ENCODE measurements around the gene HTR2C. TPM values are rescaled to one million over a fixed set of nuclear protein-coding genes. Genes with fewer than 3 reads are reported as not detected.
"Not testable (repeated sequence)": the region's sequence is repeated elsewhere in the genome, so short reads cannot be mapped to it uniquely, and the experiment has no call there.

The HTR2C gene
- total RNA-seq, 4 donors from 2014 or later = not detected

GRCh38 chrX:114619874-114620273 is 36.0 kb downstream of the HTR2C start:
- intact Hi-C loops (cut with DNase I) = no loop called here
- H3K27ac ChIP-seq = no peak overlapping the region
- no peaks in the 10 kb centered on the region for H3K4me1 ChIP-seq
- no peak for DNase-seq
- no peak overlapping the region for H3K4me3 ChIP-seq
- H3K27me3 ChIP-seq = no peaks in the 10 kb centered on the region
- TF ChIP-seq CTCF (IDR thresholded peaks at IDR 0.05) (peak in 4 of 6 experiments; percentile 11 to 42 (median 31)), POLR2A (IDR thresholded peaks at IDR 0.05) (no peak)
- WGBS, 2 donors = 40 to 54% methylated on average over 2 of the region's 2 CpGs
- no peaks in the 10 kb centered on the region for H3K36me3 ChIP-seq
- H3K9me3 ChIP-seq = no peaks in the 10 kb centered on the region

GRCh38 chrX:114626323-114626722 is 42.4 kb downstream of the HTR2C start:
- intact Hi-C loops (cut with DNase I) = no loop called here
- Histone ChIP-seq H3K27me3 (peaks cover 0 to 3% (median 0%) of the 10 kb centered on the region in 4 donors), H3K9me3 (no peaks in the 10 kb centered on the region), H3K27ac (no peak overlapping the region), H3K4me1 (no peaks in the 10 kb centered on the region), H3K36me3 (no peaks in the 10 kb centered on the region), H3K4me3 (no peak overlapping the region)
- DNase-seq = no peak
- TF ChIP-seq CTCF (IDR thresholded peaks at IDR 0.05) = peak in 4 of 6 experiments; percentile 11 to 39 (median 14)
- no peak for TF ChIP-seq POLR2A (IDR thresholded peaks at IDR 0.05)

GRCh38 chrX:114635986-114636385 is 52.1 kb downstream of the HTR2C start:
- Histone ChIP-seq H3K36me3 (no peaks in the 10 kb centered on the region), H3K4me1 (no peaks in the 10 kb centered on the region), H3K27me3 (no peaks in the 10 kb centered on the region), H3K4me3 (no peak overlapping the region), H3K27ac (no peak overlapping the region), H3K9me3 (no peaks in the 10 kb centered on the region)
- 57 to 71% methylated on average over 1 of the region's 1 CpG for WGBS, 2 donors
- intact Hi-C loops (cut with DNase I) = no loop called here
- DNase-seq = no peak
- no peak for TF ChIP-seq POLR2A (IDR thresholded peaks at IDR 0.05)
- TF ChIP-seq CTCF (IDR thresholded peaks at IDR 0.05) = no peak

GRCh38 chrX:114650351-114650750 is 66.5 kb downstream of the HTR2C start:
- Histone ChIP-seq H3K27me3 (no peaks in the 10 kb centered on the region), H3K27ac (no peak overlapping the region), H3K9me3 (no peaks in the 10 kb centered on the region), H3K4me1 (no peaks in the 10 kb centered on the region), H3K4me3 (no peak overlapping the region), H3K36me3 (no peaks in the 10 kb centered on the region)
- TF ChIP-seq POLR2A (IDR thresholded peaks at IDR 0.05) = no peak
- TF ChIP-seq CTCF (IDR thresholded peaks at IDR 0.05) = no peak
- intact Hi-C loops (cut with DNase I) = no loop called here
- no peak for DNase-seq

- WGBS, 2 donors = 23 to 35% methylated on average over 2 of the region's 2 CpGs
- intact Hi-C loops (cut with DNase I) = no loop called here
- H3K36me3 ChIP-seq = no peaks in the 10 kb centered on the region
Observed at GRCh38 chrX:114675365-114675764, 91.5 kb downstream of the HTR2C start.

GRCh38 chrX:114700533-114700932 is 116.6 kb downstream of the HTR2C start:
- WGBS, 2 donors = 86% methylated on average over 7 of the region's 17 CpGs; no CpG with 5 or more reads in 1 of the 2 donors
- H3K4me1 ChIP-seq; DNase-seq; H3K4me3 ChIP-seq; H3K27me3 ChIP-seq; H3K36me3 ChIP-seq; intact Hi-C loops (cut with DNase I); H3K9me3 ChIP-seq; H3K27ac ChIP-seq: not testable (repeated sequence)

More at GRCh38 chrX:114675365-114675764, 91.5 kb downstream of the HTR2C start:
- Histone ChIP-seq H3K4me1 (no peaks in the 10 kb centered on the region), H3K27me3 (no peaks in the 10 kb centered on the region), H3K27ac (no peak overlapping the region), H3K9me3 (no peaks in the 10 kb centered on the region), H3K4me3 (no peak overlapping the region)
- no peak for DNase-seq
- TF ChIP-seq POLR2A (IDR thresholded peaks at IDR 0.05) (no peak), CTCF (IDR thresholded peaks at IDR 0.05) (no peak)
